HepG2 (cell line): Measurements from ENCODE around the gene HSD17B8. TPM values are rescaled to one million over a fixed set of nuclear protein-coding genes. Genes with fewer than 3 reads are reported as not detected.

Experiments used
- ERF ChIP-seq: IDR thresholded peaks from 2 replicates; pipeline ENCODE4 v1.6.1; 2018; ENCODE audit warnings: missing biosample characterization, missing genetic modification reagents
- GTF2F1 ChIP-seq: fragments of 150-350 bp; IDR thresholded peaks from 2 replicates; pipeline ENCODE4 v1.6.1; 2014; ENCODE audit warnings: low read length
- HMG20A ChIP-seq: IDR thresholded peaks from 2 replicates; pipeline ENCODE4 v1.6.1; 2016; ENCODE audit warnings: borderline replicate concordance
- IRF2 ChIP-seq: IDR thresholded peaks from 2 replicates; pipeline ENCODE4 v1.6.1; 2018; ENCODE audit warnings: missing genetic modification reagents, missing compliant biosample characterization
- MBNL3 ChIP-seq: fragments of 250-450 bp; sonication (Bioruptor Pico); conservative IDR thresholded peaks from 2 replicates; pipeline ENCODE4 v1.8.0; 2022; ENCODE audit warnings: mild to moderate bottlenecking, inconsistent platforms
- NBN ChIP-seq: fragments of 450-650 bp; conservative IDR thresholded peaks from 2 replicates; pipeline ENCODE4 v1.6.1; 2017
- NFKB2 ChIP-seq: sonication (generic); formaldehyde crosslinking; IDR thresholded peaks from 2 replicates; pipeline ENCODE4 v1.4.0; 2020; ENCODE audit warnings: missing genetic modification reagents, borderline replicate concordance
- PHB2 ChIP-seq: fragments of 450-650 bp; IDR thresholded peaks from 2 replicates; pipeline ENCODE4 v1.6.1; 2018; ENCODE audit not compliant: partially characterized antibody
- PRPF4 ChIP-seq: fragments of 200-400 bp; formaldehyde crosslinking; IDR thresholded peaks from 2 replicates; pipeline ENCODE4 v1.6.1; 2016; ENCODE audit warnings: low read length, low read depth; ENCODE audit not compliant: poor library complexity, severe bottlenecking
- SRSF1 ChIP-seq: fragments of 200-400 bp; formaldehyde crosslinking; optimal IDR thresholded peaks from 2 replicates; pipeline ENCODE3; 2017; ENCODE audit warnings: mild to moderate bottlenecking, low read depth, low read length, moderate library complexity
- SRSF4 ChIP-seq: fragments of 200-400 bp; formaldehyde crosslinking; IDR thresholded peaks from one replicate; pipeline ENCODE4 v1.6.1; 2018; ENCODE audit warnings: mild to moderate bottlenecking, low read depth, low read length, moderate library complexity; ENCODE audit not compliant: poor library complexity, severe bottlenecking
- SRSF9 ChIP-seq: fragments of 200-400 bp; formaldehyde crosslinking; IDR thresholded peaks from 2 replicates; pipeline ENCODE4 v1.6.1; 2018; ENCODE audit warnings: borderline replicate concordance, mild to moderate bottlenecking, low read depth, low read length; ENCODE audit not compliant: insufficient read depth, poor library complexity, severe bottlenecking
- TMF1 ChIP-seq: sonication (generic); formaldehyde crosslinking; IDR thresholded peaks from 2 replicates; pipeline ENCODE4 v1.8.1; 2022; ENCODE audit warnings: low read depth, missing genetic modification reagents
- YY1 ChIP-seq: IDR thresholded peaks from 2 replicates; pipeline ENCODE4 v1.6.1; 2011; ENCODE audit warnings: low read length, low read depth, moderate library complexity, mild to moderate bottlenecking; ENCODE audit not compliant: insufficient read depth, insufficient replicate concordance
- ZNF3 ChIP-seq: IDR thresholded peaks from 2 replicates; pipeline ENCODE4 v1.7.0; 2017; ENCODE audit warnings: inconsistent platforms
- ZNF543 ChIP-seq: sonication (generic); formaldehyde crosslinking; IDR thresholded peaks from 2 replicates; pipeline ENCODE4 v1.4.0; 2020; ENCODE audit warnings: mild to moderate bottlenecking, missing genetic modification reagents
- ZXDC ChIP-seq: sonication (generic); formaldehyde crosslinking; IDR thresholded peaks from 2 replicates; pipeline ENCODE4 v1.5.0; 2020; ENCODE audit warnings: mild to moderate bottlenecking, missing genetic modification reagents
- polyA plus RNA-seq, 8 experiments: library from polyadenylated mRNA; depleted of rRNA in 3 of 8; stranded (reverse) in 7 of 8; unstranded in 1 of 8; fragments of >200 nt; fragmentation: Illumina TruSeq in 4 of 8; extraction: Trizol in 4 of 8; gene quantifications; 2 replicates each; pipeline versions ENCODE4 v1.2.1 to v1.2.3, GENCODE V29; 2011 to 2016; ENCODE audit warnings: low read depth in 4 of 8, missing spikeins in 1 of 8, mixed read lengths in 1 of 8; ENCODE audit not compliant: insufficient read depth in 1 of 8
- total RNA-seq, 5 experiments: library from RNA; depleted of rRNA; stranded (reverse); fragments of >200 nt; fragmentation: Illumina TruSeq; extraction: Trizol; gene quantifications; 2 replicates each; pipeline ENCODE4 v1.2.3, GENCODE V29; 2016; ENCODE audit warnings: low read depth in 1 of 5
- TF ChIP-seq, protein P1 (sequence below): sonication (generic); formaldehyde crosslinking; conservative IDR thresholded peaks from 2 replicates; pipeline ENCODE4 v1.8.1; 2023; ENCODE audit warnings: missing genetic modification reagents
- TF ChIP-seq, protein P2 (sequence below): sonication (generic); formaldehyde crosslinking; IDR thresholded peaks from 2 replicates; pipeline ENCODE4 v1.5.1; 2020; ENCODE audit warnings: mild to moderate bottlenecking, missing genetic modification reagents, borderline replicate concordance
- TF ChIP-seq, protein P3 (sequence below): sonication (generic); formaldehyde crosslinking; IDR thresholded peaks from 2 replicates; pipeline ENCODE4 v1.4.0; 2020; ENCODE audit warnings: missing genetic modification reagents

HSD17B8 gene
- total and polyA plus RNA-seq, 2 of the 13 experiments (the other 11 are each of a cell fraction or from before 2014, with no cell fraction given) = 12.6 to 20.1 TPM

- TF ChIP-seq PHB2 (no peak), ZNF3 (CRISPR knock-in tag) (no peak), GTF2F1 (no peak), SRSF9 (no peak), HMG20A (CRISPR knock-in tag) (no peak), TMF1 (CRISPR knock-in tag) (peak; percentile 79; the same call in 1 of the 2 replicates), PRPF4 (no peak), YY1 (peak; percentile 94), MBNL3 (CRISPR knock-in tag) (no peak), SRSF4 (no peak), NBN (no peak), SRSF1 (peak; percentile 82), ERF (peak; percentile 68), ZXDC (no peak), IRF2 (peak; percentile 81; the same call in 1 of the 2 replicates), NFKB2 (CRISPR knock-in tag) (peak; percentile 65; the same call in 1 of the 2 replicates), ZNF543 (CRISPR knock-in tag) (peak; percentile 55; the same call in 1 of the 2 replicates)
- TF ChIP-seq, protein P1, sequence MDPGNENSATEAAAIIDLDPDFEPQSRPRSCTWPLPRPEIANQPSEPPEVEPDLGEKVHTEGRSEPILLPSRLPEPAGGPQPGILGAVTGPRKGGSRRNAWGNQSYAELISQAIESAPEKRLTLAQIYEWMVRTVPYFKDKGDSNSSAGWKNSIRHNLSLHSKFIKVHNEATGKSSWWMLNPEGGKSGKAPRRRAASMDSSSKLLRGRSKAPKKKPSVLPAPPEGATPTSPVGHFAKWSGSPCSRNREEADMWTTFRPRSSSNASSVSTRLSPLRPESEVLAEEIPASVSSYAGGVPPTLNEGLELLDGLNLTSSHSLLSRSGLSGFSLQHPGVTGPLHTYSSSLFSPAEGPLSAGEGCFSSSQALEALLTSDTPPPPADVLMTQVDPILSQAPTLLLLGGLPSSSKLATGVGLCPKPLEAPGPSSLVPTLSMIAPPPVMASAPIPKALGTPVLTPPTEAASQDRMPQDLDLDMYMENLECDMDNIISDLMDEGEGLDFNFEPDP = no peak
- TF ChIP-seq, protein P2, sequence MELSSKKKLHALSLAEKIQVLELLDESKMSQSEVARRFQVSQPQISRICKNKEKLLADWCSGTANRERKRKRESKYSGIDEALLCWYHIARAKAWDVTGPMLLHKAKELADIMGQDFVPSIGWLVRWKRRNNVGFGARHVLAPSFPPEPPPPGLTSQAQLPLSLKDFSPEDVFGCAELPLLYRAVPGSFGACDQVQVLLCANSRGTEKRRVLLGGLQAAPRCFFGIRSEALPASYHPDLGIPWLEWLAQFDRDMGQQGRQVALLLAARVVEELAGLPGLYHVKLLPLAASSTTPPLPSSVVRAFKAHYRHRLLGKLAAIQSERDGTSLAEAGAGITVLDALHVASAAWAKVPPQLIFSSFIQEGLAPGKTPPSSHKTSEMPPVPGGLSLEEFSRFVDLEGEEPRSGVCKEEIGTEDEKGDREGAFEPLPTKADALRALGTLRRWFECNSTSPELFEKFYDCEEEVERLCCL = peak; percentile 59; the same call in 1 of the 2 replicates
- TF ChIP-seq, protein P3, sequence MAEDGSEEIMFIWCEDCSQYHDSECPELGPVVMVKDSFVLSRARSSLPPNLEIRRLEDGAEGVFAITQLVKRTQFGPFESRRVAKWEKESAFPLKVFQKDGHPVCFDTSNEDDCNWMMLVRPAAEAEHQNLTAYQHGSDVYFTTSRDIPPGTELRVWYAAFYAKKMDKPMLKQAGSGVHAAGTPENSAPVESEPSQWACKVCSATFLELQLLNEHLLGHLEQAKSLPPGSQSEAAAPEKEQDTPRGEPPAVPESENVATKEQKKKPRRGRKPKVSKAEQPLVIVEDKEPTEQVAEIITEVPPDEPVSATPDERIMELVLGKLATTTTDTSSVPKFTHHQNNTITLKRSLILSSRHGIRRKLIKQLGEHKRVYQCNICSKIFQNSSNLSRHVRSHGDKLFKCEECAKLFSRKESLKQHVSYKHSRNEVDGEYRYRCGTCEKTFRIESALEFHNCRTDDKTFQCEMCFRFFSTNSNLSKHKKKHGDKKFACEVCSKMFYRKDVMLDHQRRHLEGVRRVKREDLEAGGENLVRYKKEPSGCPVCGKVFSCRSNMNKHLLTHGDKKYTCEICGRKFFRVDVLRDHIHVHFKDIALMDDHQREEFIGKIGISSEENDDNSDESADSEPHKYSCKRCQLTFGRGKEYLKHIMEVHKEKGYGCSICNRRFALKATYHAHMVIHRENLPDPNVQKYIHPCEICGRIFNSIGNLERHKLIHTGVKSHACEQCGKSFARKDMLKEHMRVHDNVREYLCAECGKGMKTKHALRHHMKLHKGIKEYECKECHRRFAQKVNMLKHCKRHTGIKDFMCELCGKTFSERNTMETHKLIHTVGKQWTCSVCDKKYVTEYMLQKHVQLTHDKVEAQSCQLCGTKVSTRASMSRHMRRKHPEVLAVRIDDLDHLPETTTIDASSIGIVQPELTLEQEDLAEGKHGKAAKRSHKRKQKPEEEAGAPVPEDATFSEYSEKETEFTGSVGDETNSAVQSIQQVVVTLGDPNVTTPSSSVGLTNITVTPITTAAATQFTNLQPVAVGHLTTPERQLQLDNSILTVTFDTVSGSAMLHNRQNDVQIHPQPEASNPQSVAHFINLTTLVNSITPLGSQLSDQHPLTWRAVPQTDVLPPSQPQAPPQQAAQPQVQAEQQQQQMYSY (CRISPR knock-in tag) = peak; percentile 33
These were observed 3.9 kb downstream of the HSD17B8 start, which contains the start of gene RING1 (continued) for GRCh38 chr6:33208091-33208967.
